RWPE1 (cell line): ENCODE data around the gene LRRC23.
"Not testable (repeated sequence)": the region's sequence is repeated elsewhere in the genome, so short reads cannot be mapped to it uniquely, and the experiment has no call there.

Experiments used
- CTCF ChIA-PET: fragments of 350-600 bp; sonication (Branson Sonifier 250); formaldehyde crosslinking; extraction: SDS; loops from one replicate; lab custom pipeline; 2021; lab: Yijun Ruan, JAX
- POLR2A ChIA-PET: fragments of 400-600 bp; formaldehyde crosslinking; extraction: SDS; loops from one replicate; lab custom pipeline; 2020; ENCODE audit warnings: antibody characterized with exemption; ENCODE audit not compliant: low non-redundant PET; lab: Yijun Ruan, JAX
- DNase-seq: peaks from one replicate; pipeline ENCODE4 v3.0.0; 2012; ENCODE audit warnings: low spot score
- H3K27ac ChIP-seq: fragments of 450-650 bp; 2 replicates; pipeline ENCODE4 v1.5.1; 2017
- CTCF ChIP-seq: fragments of 450-650 bp; conservative IDR thresholded peaks from 2 replicates; pipeline ENCODE4 v1.5.1; 2017; ENCODE audit warnings: low read depth, mild to moderate bottlenecking

LRRC23 gene

GRCh38 chr12:6905414-6906040 lies 905 bp downstream of the LRRC23 start:
- no peak for TF ChIP-seq CTCF
- peak overlapping the region; percentile 57 for H3K27ac ChIP-seq
- DNase-seq: no peak
- ChIA-PET POLR2A (interaction anchor here (0.5 to 0.7 kb wide), 3 partner anchors 9 to 333 kb away, joined by 3 to 4 read pairs (median 3); partner anchors contain the start of gene ENO2), CTCF (interaction anchor here (0.9 to 1.4 kb wide), 3 partner anchors 14 to 34 kb away, joined by 4 to 9 read pairs (median 8); no protein-coding TSS in a partner anchor)

GRCh38 chr12:6908141-6908540 lies 3.5 kb downstream of the LRRC23 start:
- ChIA-PET CTCF (interaction anchor here (0.6 to 1.5 kb wide), 6 partner anchors 10 to 223 kb away, joined by 3 to 5 read pairs (median 4); partner anchors contain the start of gene SPSB2), POLR2A (interaction anchor here (0.9 kb wide), 1 partner anchor 17 kb away, joined by 3 read pairs; no protein-coding TSS in a partner anchor)
- not testable (repeated sequence) for DNase-seq, H3K27ac ChIP-seq

- POLR2A ChIA-PET: no interaction called here
- no peak for DNase-seq
- CTCF ChIA-PET: interaction anchor here (0.6 to 1.1 kb wide), 2 partner anchors 18 to 39 kb away, joined by 3 to 6 read pairs; no protein-coding TSS in a partner anchor
- H3K27ac ChIP-seq: no peak overlapping the region
- no peak for TF ChIP-seq CTCF
These were observed 5.0 kb downstream of the LRRC23 start for GRCh38 chr12:6909421-6910145.

- CTCF ChIA-PET: interaction anchor here (0.7 kb wide), 1 partner anchor 22 kb away, joined by 4 read pairs; no protein-coding TSS in a partner anchor
- POLR2A ChIA-PET: interaction anchor here (1.2 kb wide), 1 partner anchor 24 kb away, joined by 3 read pairs; no protein-coding TSS in a partner anchor
- TF ChIP-seq CTCF: no peak
- no peak for DNase-seq
- no peak overlapping the region for H3K27ac ChIP-seq
These were observed 7.7 kb downstream of the LRRC23 start for GRCh38 chr12:6912164-6912935.

GRCh38 chr12:6914246-6914946 lies 9.8 kb downstream of the LRRC23 start, which contains the start of gene ENO2:
Gene ENO2, plus strand, starts transcription at chr12:6914580. Its CDS starts 1,253 bp downstream, at chr12:6915833.
- no peak for DNase-seq
- POLR2A ChIA-PET: interaction anchor here (0.5 to 1.0 kb wide), 3 partner anchors 9 to 36 kb away, joined by 3 to 4 read pairs (median 4); no protein-coding TSS in a partner anchor
- peak within 1 kb of the TSS; percentile 38; the same call in 1 of the 2 replicates for H3K27ac ChIP-seq

More at GRCh38 chr12:6914246-6914946, 9.8 kb downstream of the LRRC23 start, which contains the start of gene ENO2:
- no peak for TF ChIP-seq CTCF
- CTCF ChIA-PET: interaction anchor here (0.6 to 0.7 kb wide), 2 partner anchors 11 to 52 kb away, joined by 3 read pairs; no protein-coding TSS in a partner anchor
